Retina (tissue), 1 donor: ENCODE results near the gene SH3BP1.
"Not testable (repeated sequence)": the region's sequence is repeated elsewhere in the genome, so short reads cannot be mapped to it uniquely, and the experiment has no call there.

Source experiments
- DNase-seq: peaks from one replicate; pipeline ENCODE4 v3.0.0-alpha.2; 2016

The SH3BP1 gene

GRCh38 chr22:37639070-37639760, at the start of gene SH3BP1:
SH3BP1 (plus strand) TSS chr22:37639669; CDS start chr22:37639788, 119 bp downstream.
- no peak for DNase-seq

GRCh38 chr22:37591081-37591480, 48.4 kb upstream of the SH3BP1 start:
- not testable (repeated sequence) for DNase-seq

GRCh38 chr22:37591823-37592404, 47.6 kb upstream of the SH3BP1 start:
- DNase-seq, result no peak

GRCh38 chr22:37594237-37594636, 45.2 kb upstream of the SH3BP1 start:
- DNase-seq, result no peak

- DNase-seq, result no peak
Measured at GRCh38 chr22:37599153-37599552, 40.3 kb upstream of the SH3BP1 start.

GRCh38 chr22:37601203-37601539, 38.3 kb upstream of the SH3BP1 start:
- no peak for DNase-seq

- DNase-seq, result peak; percentile 18
Measured at GRCh38 chr22:37601540-37602442, 37.7 kb upstream of the SH3BP1 start.

- not testable (repeated sequence) for DNase-seq
Measured at GRCh38 chr22:37602546-37603277, 36.8 kb upstream of the SH3BP1 start.

GRCh38 chr22:37604074-37604473, 35.4 kb upstream of the SH3BP1 start:
- no peak for DNase-seq

- no peak for DNase-seq
Measured at GRCh38 chr22:37604875-37605274, 34.6 kb upstream of the SH3BP1 start.

GRCh38 chr22:37607010-37607934, 32.2 kb upstream of the SH3BP1 start:
- DNase-seq, result peak; percentile 89

- DNase-seq, result no peak
Measured at GRCh38 chr22:37607935-37608476, 31.5 kb upstream of the SH3BP1 start.

GRCh38 chr22:37608477-37609239, 30.8 kb upstream of the SH3BP1 start, which contains the start of gene GGA1:
GGA1 (plus strand) TSS chr22:37608834; CDS start chr22:37608861, 27 bp downstream.
- peak; percentile 99 for DNase-seq

GRCh38 chr22:37609240-37610152, 30.0 kb upstream of the SH3BP1 start:
- DNase-seq, result no peak

GRCh38 chr22:37610153-37610475, 29.4 kb upstream of the SH3BP1 start:
- DNase-seq, result not testable (repeated sequence)

GRCh38 chr22:37610480-37611129, 28.9 kb upstream of the SH3BP1 start:
- no peak for DNase-seq

GRCh38 chr22:37611207-37611606, 28.3 kb upstream of the SH3BP1 start:
- no peak for DNase-seq

GRCh38 chr22:37616201-37617083, 23.0 kb upstream of the SH3BP1 start:
- no peak for DNase-seq
